Esophagus muscularis mucosa (tissue), 4 donors: ENCODE measurements around the gene DYNLRB2.

Experiments
- CTCF ChIP-seq, 3 experiments: fragments of 200-600 bp in 2 of 3; fragments of 450-650 bp in 1 of 3; sonication (generic) in 2 of 3; IDR thresholded peaks; one replicate each; pipeline ENCODE4 v1.5.1; 2017 to 2019; ENCODE audit warnings: antibody characterized with exemption in 3 of 3, mild to moderate bottlenecking in 2 of 3, moderate library complexity in 1 of 3
- EP300 ChIP-seq: sonication (generic); formaldehyde crosslinking; IDR thresholded peaks from one replicate; pipeline ENCODE4 v1.6.1; 2017; ENCODE audit warnings: antibody characterized with exemption
- POLR2A ChIP-seq: fragments of 450-650 bp; IDR thresholded peaks from one replicate; pipeline ENCODE4 v1.6.1; 2017; ENCODE audit warnings: antibody characterized with exemption, moderate library complexity, mild to moderate bottlenecking, low read depth
- POLR2AphosphoS5 ChIP-seq, 2 donors: sonication (generic); formaldehyde crosslinking; IDR thresholded peaks; one replicate each; pipeline ENCODE4 v1.6.1; 2017; ENCODE audit warnings: antibody characterized with exemption in 2 of 2

DNA sequence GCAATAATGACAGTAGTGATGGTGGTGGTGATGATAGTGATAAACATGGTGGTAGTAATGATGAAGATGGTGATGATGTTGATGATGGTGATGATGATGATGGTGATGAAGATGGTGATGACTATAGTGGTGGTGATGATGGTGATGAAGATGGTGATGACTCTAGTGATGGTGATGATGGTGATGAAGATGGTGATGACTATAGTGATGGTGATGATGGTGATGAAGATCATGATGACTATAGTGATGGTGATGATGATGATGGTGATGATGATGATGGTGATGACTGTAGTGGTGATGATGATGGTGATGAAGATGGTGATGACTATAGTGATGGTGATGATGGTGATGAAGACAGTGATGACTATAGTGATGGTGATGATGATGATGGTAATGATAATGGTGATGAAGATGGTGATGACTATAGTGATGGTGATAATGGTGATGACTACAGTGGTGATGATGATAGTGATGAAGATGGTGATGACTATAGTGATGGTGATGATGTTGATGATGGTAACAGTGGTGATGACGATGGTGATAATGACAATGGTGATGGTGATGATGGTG, 35.6 kb downstream of the DYNLRB2 start:
- TF ChIP-seq CTCF (IDR thresholded peaks at IDR 0.05) (no peak), POLR2AphosphoS5 (IDR thresholded peaks at IDR 0.05) (no peak), POLR2A (no peak), EP300 (no peak)
